Lung (tissue), 12 donors: ENCODE measurements around the gene PTPRD. TPM values are rescaled to one million over a fixed set of nuclear protein-coding genes. Genes with fewer than 3 reads are reported as not detected.
A peak's percentile ranks its signal among the peaks of the same experiment; 100 is the strongest.

Experiments
- ATAC-seq: fragments of 200-7000 bp; cut with Tn5 transposase; one replicate; pipeline ENCODE4 v1.9.1; 2020; ENCODE audit warnings: moderate number of reproducible peaks; ENCODE audit not compliant: insufficient read depth, low FRiP score
- DNase-seq, 3 donors: peaks; one replicate each; pipeline ENCODE4 v3.0.0-alpha.2; 2013 to 2017
- H3K27ac ChIP-seq, 2 donors: one replicate each; pipeline ENCODE4 v1.5.1; 2013; ENCODE audit warnings: mild to moderate bottlenecking in 2 of 2, moderate library complexity in 2 of 2, control low read depth in 1 of 2, inconsistent platforms in 1 of 2, low read depth in 1 of 2, low read length in 1 of 2
- H3K27me3 ChIP-seq, 3 donors: one replicate each; pipeline ENCODE4 v1.5.1; 2013; ENCODE audit warnings: low read length in 2 of 3; ENCODE audit not compliant: control insufficient read depth in 3 of 3, insufficient read depth in 3 of 3
- H3K36me3 ChIP-seq, 4 donors: one replicate each; pipeline ENCODE4 v1.5.1; 2013; ENCODE audit warnings: low read length in 4 of 4, mild to moderate bottlenecking in 1 of 4, moderate library complexity in 1 of 4; ENCODE audit not compliant: control insufficient read depth in 4 of 4, insufficient read depth in 4 of 4
- H3K4me1 ChIP-seq, 5 donors: one replicate each; pipeline ENCODE4 v1.5.1; 2013; ENCODE audit warnings: low read length in 5 of 5, mild to moderate bottlenecking in 2 of 5, moderate library complexity in 1 of 5; ENCODE audit not compliant: control insufficient read depth in 5 of 5, insufficient read depth in 5 of 5
- H3K4me3 ChIP-seq: one replicate; pipeline ENCODE4 v1.5.1; 2013; ENCODE audit warnings: mild to moderate bottlenecking, control low read depth, moderate library complexity
- H3K9ac ChIP-seq, 2 donors: one replicate each; pipeline ENCODE4 v1.5.1; 2013; ENCODE audit warnings: low read length in 2 of 2, control low read depth in 1 of 2; ENCODE audit not compliant: insufficient read depth in 1 of 2
- H3K9me3 ChIP-seq, 4 donors: one replicate each; pipeline ENCODE4 v1.5.1; 2013; ENCODE audit warnings: low read length in 3 of 4, mild to moderate bottlenecking in 1 of 4, moderate library complexity in 1 of 4; ENCODE audit not compliant: control insufficient read depth in 4 of 4, insufficient read depth in 3 of 4
- whole genome bisulfite sequencing, 2 donors: extraction: QIAGEN DNeasy Blood & Tissue Kit; methylation state at CpG; one replicate each; pipeline ENCODE4 v1.1.7; 2013; 5-methylcytosine and 5-hydroxymethylcytosine counted together
- polyA plus RNA-seq, 2 donors: library from polyadenylated mRNA; stranded (reverse); fragments of 200-250 nt; gene quantifications; one replicate each; pipeline ENCODE4 v1.2.1, GENCODE V29; 2013
- total RNA-seq, 2 donors: library from RNA; depleted of rRNA in 1 of 2; stranded (reverse); fragments of >200 nt in 1 of 2; gene quantifications; one replicate each; pipeline ENCODE4 v1.2.1, GENCODE V29; 2014 to 2021
- TF ChIP-seq, protein P1 (sequence below): IDR thresholded peaks from 2 replicates; pipeline ENCODE4 v1.5.1; 2012; ENCODE audit warnings: mild to moderate bottlenecking; ENCODE audit errors: control extremely low read depth, extremely low read depth
- donor health status: control.
- donor health status: control.
- donor health status: Bipolar disorder and iron deficiency.
- donor health status: healthy.
- donor health status: DM: yes; HTN: yes; CAD: no.

The PTPRD gene
- total and polyA plus RNA-seq, 4 donors: 1.9 to 145 (median 13.7) TPM

DNA sequence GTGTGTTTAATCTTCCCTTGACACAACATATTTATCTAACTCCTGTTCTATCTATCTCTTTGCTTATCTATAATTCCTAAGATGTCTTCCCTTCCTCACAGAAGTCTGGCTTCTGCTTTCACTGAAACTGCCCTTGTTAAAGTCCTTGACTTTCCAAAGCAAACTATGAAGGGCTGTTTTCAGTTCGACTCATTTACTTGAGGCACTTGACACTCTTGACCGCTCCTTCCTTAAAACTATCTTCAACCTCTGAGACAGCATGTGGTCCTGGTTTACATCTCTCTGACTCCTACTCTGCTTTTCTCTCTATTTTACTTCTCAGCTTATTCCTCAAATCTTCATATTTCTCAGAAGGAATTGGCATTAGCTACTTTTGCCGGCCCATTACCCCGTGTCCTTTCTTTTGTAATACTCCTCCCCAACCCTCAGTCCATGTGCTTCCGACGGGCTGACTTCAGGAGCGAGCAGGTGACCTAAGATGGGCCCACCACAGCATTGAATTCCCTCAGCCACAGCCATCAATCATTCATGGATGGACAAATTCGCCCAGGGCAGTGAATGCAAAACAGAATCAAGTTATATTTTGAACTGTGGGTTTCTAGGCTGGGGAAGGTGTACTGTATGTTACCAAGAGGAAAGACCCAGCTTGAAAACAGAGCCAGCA lies 1089.2 kb downstream of the PTPRD start:
- no peak for DNase-seq
- H3K4me1 ChIP-seq: peaks cover 0 to 10% (median 0%) of the 10 kb centered on the region in 5 donors
- 76 to 85% methylated on average over 8 of the region's 8 CpGs for WGBS, 2 donors
- no peak for ATAC-seq
- no peaks in the 10 kb centered on the region for H3K9me3 ChIP-seq
- no peak overlapping the region for H3K4me3 ChIP-seq
- no peak overlapping the region for H3K9ac ChIP-seq
- H3K27me3 ChIP-seq: no peaks in the 10 kb centered on the region
- TF ChIP-seq, protein P1, sequence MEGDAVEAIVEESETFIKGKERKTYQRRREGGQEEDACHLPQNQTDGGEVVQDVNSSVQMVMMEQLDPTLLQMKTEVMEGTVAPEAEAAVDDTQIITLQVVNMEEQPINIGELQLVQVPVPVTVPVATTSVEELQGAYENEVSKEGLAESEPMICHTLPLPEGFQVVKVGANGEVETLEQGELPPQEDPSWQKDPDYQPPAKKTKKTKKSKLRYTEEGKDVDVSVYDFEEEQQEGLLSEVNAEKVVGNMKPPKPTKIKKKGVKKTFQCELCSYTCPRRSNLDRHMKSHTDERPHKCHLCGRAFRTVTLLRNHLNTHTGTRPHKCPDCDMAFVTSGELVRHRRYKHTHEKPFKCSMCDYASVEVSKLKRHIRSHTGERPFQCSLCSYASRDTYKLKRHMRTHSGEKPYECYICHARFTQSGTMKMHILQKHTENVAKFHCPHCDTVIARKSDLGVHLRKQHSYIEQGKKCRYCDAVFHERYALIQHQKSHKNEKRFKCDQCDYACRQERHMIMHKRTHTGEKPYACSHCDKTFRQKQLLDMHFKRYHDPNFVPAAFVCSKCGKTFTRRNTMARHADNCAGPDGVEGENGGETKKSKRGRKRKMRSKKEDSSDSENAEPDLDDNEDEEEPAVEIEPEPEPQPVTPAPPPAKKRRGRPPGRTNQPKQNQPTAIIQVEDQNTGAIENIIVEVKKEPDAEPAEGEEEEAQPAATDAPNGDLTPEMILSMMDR: no peak
- no peak overlapping the region for H3K27ac ChIP-seq
- no peaks in the 10 kb centered on the region for H3K36me3 ChIP-seq

DNA sequence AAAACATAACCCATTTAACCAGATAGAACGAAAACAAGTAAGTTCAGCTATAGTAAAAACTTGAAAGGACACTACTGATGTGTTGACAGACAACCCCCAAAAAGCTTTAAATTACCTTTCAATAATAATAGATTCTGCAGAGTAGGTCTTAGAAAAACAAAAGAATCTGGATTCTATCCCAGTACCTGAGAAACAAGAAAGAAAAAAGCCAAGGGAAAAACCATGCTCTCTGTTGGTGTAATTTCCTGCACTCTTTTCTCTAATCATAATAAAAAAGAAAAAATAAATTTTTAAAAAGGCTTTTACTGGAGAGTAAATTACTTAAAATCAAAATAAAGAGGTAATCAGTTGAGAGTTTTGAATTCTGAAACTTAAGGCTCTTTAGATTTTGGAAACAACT lies 1090.4 kb downstream of the PTPRD start:
- WGBS, 2 donors: 76 to 86% methylated on average over 1 of the region's 1 CpG
- TF ChIP-seq, protein P1: no peak

DNA sequence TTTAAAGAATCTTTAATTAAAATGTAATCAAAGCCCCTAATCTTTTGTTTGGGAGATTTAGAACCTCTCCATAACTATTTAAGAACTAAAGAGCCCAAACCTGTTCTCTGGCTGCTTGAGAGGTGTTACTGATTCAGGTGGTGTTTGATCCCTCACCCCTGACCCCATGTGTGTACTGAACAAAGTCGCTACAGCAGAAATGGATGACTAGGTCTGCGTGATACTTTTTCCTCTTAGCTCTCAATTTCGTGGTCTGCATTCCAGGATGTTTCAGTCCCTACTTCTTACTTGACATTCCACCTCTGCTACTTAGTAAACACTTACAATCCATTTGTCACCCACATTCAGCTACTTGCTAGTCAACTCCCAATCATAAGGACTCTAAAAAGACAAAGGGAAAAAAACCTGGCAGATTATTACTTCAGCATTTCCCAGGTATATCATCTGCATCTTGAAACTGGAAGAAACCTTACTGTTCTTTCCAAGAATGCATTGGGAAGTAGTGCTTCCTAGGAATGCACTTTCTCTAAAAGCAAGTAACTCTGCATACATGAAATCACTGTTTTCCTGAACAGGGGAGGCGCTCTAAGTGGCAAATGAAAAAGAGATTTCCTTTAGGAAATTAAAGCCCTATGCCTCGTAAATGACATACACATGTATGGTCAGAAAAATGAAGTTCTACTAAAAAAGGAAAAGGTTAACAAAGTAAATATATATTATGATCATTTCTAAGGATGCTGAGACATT lies 1091.6 kb downstream of the PTPRD start:
- H3K36me3 ChIP-seq: no peaks in the 10 kb centered on the region
- no peaks in the 10 kb centered on the region for H3K27me3 ChIP-seq
- ATAC-seq (peak; percentile 59), DNase-seq (no peak)
- H3K9ac ChIP-seq: no peak overlapping the region
- H3K4me1 ChIP-seq: peaks cover 0 to 10% (median 0%) of the 10 kb centered on the region in 5 donors
- WGBS, 2 donors: 35 to 54% methylated on average over 5 of the region's 5 CpGs
- no peak overlapping the region for H3K4me3 ChIP-seq
- H3K27ac ChIP-seq: no peak overlapping the region
- TF ChIP-seq, protein P1: no peak
- H3K9me3 ChIP-seq: no peaks in the 10 kb centered on the region

More for the DNA sequence above, 1090.4 kb downstream of the PTPRD start:
- Histone ChIP-seq H3K4me3 (no peak overlapping the region), H3K9me3 (no peaks in the 10 kb centered on the region), H3K27ac (no peak overlapping the region), H3K9ac (no peak overlapping the region), H3K27me3 (no peaks in the 10 kb centered on the region), H3K4me1 (peaks cover 0 to 10% (median 0%) of the 10 kb centered on the region in 5 donors), H3K36me3 (no peaks in the 10 kb centered on the region)
- DNase-seq: no peak
- no peak for ATAC-seq
